ENCODE results near the gene PNPLA8.

- TF ChIP-seq CTCF (conservative IDR thresholded peaks at IDR 0.05; ENCODE audit: low read depth, low read length) (no peak), EZH2phosphoT487 (IDR thresholded peaks at IDR 0.05; ENCODE audit: borderline replicate concordance, low read length) (no peak), EZH2 (IDR thresholded peaks at IDR 0.05; ENCODE audit: low read length, unreplicated experiment) (no peak)
Measured at GRCh38 chr7:108453320-108453719, 72.6 kb downstream of the PNPLA8 start.
